Type B pancreatic cell (in vitro differentiated cells): Measurements from ENCODE around the gene NR2F1. TPM values are rescaled to one million over a fixed set of nuclear protein-coding genes. Genes with fewer than 3 reads are reported as not detected.
A peak's percentile ranks its signal among the peaks of the same experiment; 100 is the strongest.

ENCODE experiments used
- DNase-seq: peaks from one replicate; pipeline ENCODE4 v3.0.0; 2021; ENCODE audit warnings: mixed read lengths; ENCODE audit not compliant: unreplicated experiment; ENCODE audit errors: extremely low spot score
- H3K27ac Mint-ChIP-seq: 2 replicates; pipeline ENCODE4 v1.8.0; 2021; ENCODE audit warnings: mild to moderate bottlenecking, mixed read lengths
- H3K27me3 Mint-ChIP-seq: 2 replicates; pipeline ENCODE4 v1.8.0; 2021; ENCODE audit warnings: mixed read lengths
- H3K36me3 Mint-ChIP-seq: 2 replicates; pipeline ENCODE4 v1.8.0; 2021; ENCODE audit warnings: mixed read lengths
- H3K4me1 Mint-ChIP-seq: one replicate; pipeline ENCODE4 v1.8.0; 2021; ENCODE audit warnings: mixed read lengths; ENCODE audit not compliant: unreplicated experiment
- H3K4me3 Mint-ChIP-seq: 2 replicates; pipeline ENCODE4 v1.8.0; 2021; ENCODE audit warnings: mild to moderate bottlenecking, mixed read lengths
- H3K9me3 Mint-ChIP-seq: 2 replicates; pipeline ENCODE4 v1.8.0; 2021; ENCODE audit warnings: mixed read lengths
- CTCF ChIP-seq: fragments of 200-600 bp; sonication (generic); conservative IDR thresholded peaks from 2 replicates; pipeline ENCODE4 v1.5.0; 2021; ENCODE audit warnings: antibody characterized with exemption, mild to moderate bottlenecking
- total RNA-seq: library from RNA; stranded (reverse); gene quantifications from 2 replicates; pipeline ENCODE4 v1.2.1, GENCODE V29; 2021; ENCODE audit warnings: low replicate concordance

The NR2F1 gene
- total RNA-seq, 1 donor from 2014 or later, result 126 TPM

- DNase-seq, result no peak
- H3K36me3 Mint-ChIP-seq, result no peaks in the 10 kb centered on the region
- TF ChIP-seq CTCF, result no peak
- peak overlapping the region; percentile 22 for H3K27ac Mint-ChIP-seq
- peaks cover 45% of the 10 kb centered on the region for H3K4me1 Mint-ChIP-seq
- peak overlapping the region; percentile 82 for H3K4me3 Mint-ChIP-seq
- peaks cover 76% of the 10 kb centered on the region for H3K27me3 Mint-ChIP-seq
- H3K9me3 Mint-ChIP-seq, result no peaks in the 10 kb centered on the region
Observed at GRCh38 chr5:93576994-93577853, 5.8 kb upstream of the NR2F1 start.

- H3K27ac Mint-ChIP-seq, result peak overlapping the region; percentile 41
- H3K27me3 Mint-ChIP-seq, result peaks cover 67% of the 10 kb centered on the region
- peaks cover 44% of the 10 kb centered on the region for H3K4me1 Mint-ChIP-seq
- H3K36me3 Mint-ChIP-seq, result no peaks in the 10 kb centered on the region
- DNase-seq, result no peak
- peak overlapping the region; percentile 82 for H3K4me3 Mint-ChIP-seq
- TF ChIP-seq CTCF, result no peak
- H3K9me3 Mint-ChIP-seq, result no peaks in the 10 kb centered on the region
Observed at GRCh38 chr5:93577854-93578812, 4.9 kb upstream of the NR2F1 start.

GRCh38 chr5:93578813-93579691 lies 4.0 kb upstream of the NR2F1 start:
- no peak for TF ChIP-seq CTCF
- Mint-ChIP-seq H3K4me1 (peaks cover 36% of the 10 kb centered on the region), H3K36me3 (no peaks in the 10 kb centered on the region), H3K4me3 (peak overlapping the region; percentile 82), H3K27ac (peak overlapping the region; percentile 41), H3K27me3 (peaks cover 58% of the 10 kb centered on the region), H3K9me3 (no peaks in the 10 kb centered on the region)
- DNase-seq, result no peak

- TF ChIP-seq CTCF, result no peak
- Mint-ChIP-seq H3K9me3 (no peaks in the 10 kb centered on the region), H3K4me1 (peaks cover 30% of the 10 kb centered on the region), H3K4me3 (no peak overlapping the region), H3K27me3 (peaks cover 52% of the 10 kb centered on the region), H3K27ac (no peak overlapping the region), H3K36me3 (no peaks in the 10 kb centered on the region)
- DNase-seq, result peak; percentile 74
Observed at GRCh38 chr5:93579692-93580062, 3.3 kb upstream of the NR2F1 start.
